Measurements from ENCODE around the gene EHD1.

EHD1 gene

GRCh38 chr11:64834031-64834722 lies 44.2 kb downstream of the EHD1 start:
- Histone ChIP-seq H2AFZ (ENCODE audit: low read depth, low read length, severe bottlenecking) (no peak overlapping the region), H3K4me2 (ENCODE audit: low read depth, low read length, poor library complexity, severe bottlenecking) (no peak overlapping the region), H4K20me1 (ENCODE audit: low read depth, low read length) (no peaks in the 10 kb centered on the region), H3K9me3 (ENCODE audit: insufficient read depth, low read length) (no peaks in the 10 kb centered on the region), H3K9ac (ENCODE audit: low read length) (no peak overlapping the region), H3K9me2 (replicated peaks; ENCODE audit: insufficient read depth, low read length) (no peaks in the 10 kb centered on the region), H3K36me3 (ENCODE audit: low read length) (no peaks in the 10 kb centered on the region), H3F3A (ENCODE audit: insufficient read depth) (no peaks in the 10 kb centered on the region), H3K27me3 (ENCODE audit: low read length) (no peaks in the 10 kb centered on the region), H3K27ac (ENCODE audit: low read depth, low read length) (no peak overlapping the region), H3K79me2 (ENCODE audit: insufficient read depth, low read length) (no peaks in the 10 kb centered on the region), H3K4me3 (ENCODE audit: insufficient read depth, low read length, poor library complexity, severe bottlenecking) (no peak overlapping the region)
- TF ChIP-seq CTCF (IDR thresholded peaks at IDR 0.05; ENCODE audit: insufficient read depth, low read length, poor library complexity, severe bottlenecking) (no peak), EZH2phosphoT487 (conservative IDR thresholded peaks at IDR 0.05; ENCODE audit: low read length) (no peak)

GRCh38 chr11:64833509-64833908 lies 44.9 kb downstream of the EHD1 start:
- Histone ChIP-seq H3K27ac (ENCODE audit: low read depth, low read length) (no peak overlapping the region), H3K9me2 (replicated peaks; ENCODE audit: insufficient read depth, low read length) (no peaks in the 10 kb centered on the region), H2AFZ (ENCODE audit: low read depth, low read length, severe bottlenecking) (no peak overlapping the region), H3K27me3 (ENCODE audit: low read length) (no peaks in the 10 kb centered on the region), H4K20me1 (ENCODE audit: low read depth, low read length) (no peaks in the 10 kb centered on the region), H3K9me3 (ENCODE audit: insufficient read depth, low read length) (no peaks in the 10 kb centered on the region), H3F3A (ENCODE audit: insufficient read depth) (no peaks in the 10 kb centered on the region), H3K4me2 (ENCODE audit: low read depth, low read length, poor library complexity, severe bottlenecking) (no peak overlapping the region), H3K79me2 (ENCODE audit: insufficient read depth, low read length) (no peaks in the 10 kb centered on the region), H3K9ac (ENCODE audit: low read length) (no peak overlapping the region), H3K36me3 (ENCODE audit: low read length) (no peaks in the 10 kb centered on the region), H3K4me3 (ENCODE audit: insufficient read depth, low read length, poor library complexity, severe bottlenecking) (no peak overlapping the region)
- TF ChIP-seq CTCF (IDR thresholded peaks at IDR 0.05; ENCODE audit: insufficient read depth, low read length, poor library complexity, severe bottlenecking) (no peak), EZH2phosphoT487 (conservative IDR thresholded peaks at IDR 0.05; ENCODE audit: low read length) (no peak)

GRCh38 chr11:64833198-64833502 lies 45.3 kb downstream of the EHD1 start:
- no peaks in the 10 kb centered on the region for H3K36me3 ChIP-seq (ENCODE audit: low read length)
- H3K9me2 ChIP-seq (replicated peaks; ENCODE audit: insufficient read depth, low read length) = no peaks in the 10 kb centered on the region
- no peaks in the 10 kb centered on the region for H3K27me3 ChIP-seq (ENCODE audit: low read length)
- no peak overlapping the region for H3K4me2 ChIP-seq (ENCODE audit: low read depth, low read length, poor library complexity, severe bottlenecking)
- H3K27ac ChIP-seq (ENCODE audit: low read depth, low read length) = no peak overlapping the region
- H3K9ac ChIP-seq (ENCODE audit: low read length) = no peak overlapping the region
- no peaks in the 10 kb centered on the region for H3F3A ChIP-seq (ENCODE audit: insufficient read depth)
- no peaks in the 10 kb centered on the region for H3K9me3 ChIP-seq (ENCODE audit: insufficient read depth, low read length)
- H3K4me3 ChIP-seq (ENCODE audit: insufficient read depth, low read length, poor library complexity, severe bottlenecking) = no peak overlapping the region
- TF ChIP-seq CTCF (IDR thresholded peaks at IDR 0.05; ENCODE audit: insufficient read depth, low read length, poor library complexity, severe bottlenecking) (no peak), EZH2phosphoT487 (conservative IDR thresholded peaks at IDR 0.05; ENCODE audit: low read length) (no peak)
- no peaks in the 10 kb centered on the region for H4K20me1 ChIP-seq (ENCODE audit: low read depth, low read length)
- no peaks in the 10 kb centered on the region for H3K79me2 ChIP-seq (ENCODE audit: insufficient read depth, low read length)
- no peak overlapping the region for H2AFZ ChIP-seq (ENCODE audit: low read depth, low read length, severe bottlenecking)

Data from SU-DHL-6 (cell line).